SK-N-MC (cell line): ENCODE data around the gene HORMAD1.

Experiments
- EZH2 ChIP-seq: fragments of 200-600 bp; sonication (generic); IDR thresholded peaks from one replicate; pipeline ENCODE4 v1.6.1; 2017; ENCODE audit warnings: antibody characterized with exemption
- POLR2AphosphoS5 ChIP-seq: IDR thresholded peaks from 2 replicates; pipeline ENCODE4 v1.6.1; 2012; ENCODE audit warnings: mild to moderate bottlenecking, low read depth, low read length, borderline replicate concordance

DNA sequence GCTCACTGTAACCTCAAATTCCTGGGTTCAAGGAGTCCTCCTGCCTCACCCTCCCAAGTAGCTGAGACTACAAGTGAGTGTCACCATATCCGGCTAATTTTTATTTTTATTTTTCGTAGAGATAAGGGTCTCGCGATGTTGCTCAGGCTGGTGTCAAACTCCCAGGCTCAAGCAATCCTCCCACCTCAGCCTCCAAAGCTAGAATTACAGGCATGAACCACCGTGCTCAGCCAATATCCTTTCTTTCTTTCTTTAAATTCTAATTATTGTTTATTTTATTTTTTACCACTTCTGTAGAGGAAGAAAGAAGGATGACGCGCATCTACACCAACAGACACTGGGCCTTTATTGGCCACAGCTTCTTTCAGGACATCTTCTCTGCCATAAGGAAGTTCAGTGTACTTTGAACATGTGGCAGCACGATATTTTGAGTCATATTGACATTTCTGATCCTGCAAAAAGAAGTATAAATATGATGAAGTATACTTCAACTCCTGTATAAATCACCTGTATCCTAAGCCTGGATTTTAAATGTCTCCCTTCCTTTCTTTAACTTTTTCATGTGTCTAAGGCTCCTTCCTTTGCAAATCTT is 29.1 kb upstream of the HORMAD1 start:
- TF ChIP-seq POLR2AphosphoS5 (no peak), EZH2 (no peak)
